GM12875 (cell line): Measurements from ENCODE around the gene ETV6.

Experiments
- H3K4me3 ChIP-seq: one replicate; pipeline ENCODE4 v1.5.1; 2011; ENCODE audit warnings: low read depth, low read length, control low read depth
- TF ChIP-seq, protein P1 (sequence below): IDR thresholded peaks from 2 replicates; pipeline ENCODE4 v1.5.1; 2011; ENCODE audit warnings: low read depth, mild to moderate bottlenecking, control low read depth, inconsistent platforms, low read length, moderate library complexity, borderline replicate concordance; ENCODE audit not compliant: insufficient read depth

The ETV6 gene

DNA sequence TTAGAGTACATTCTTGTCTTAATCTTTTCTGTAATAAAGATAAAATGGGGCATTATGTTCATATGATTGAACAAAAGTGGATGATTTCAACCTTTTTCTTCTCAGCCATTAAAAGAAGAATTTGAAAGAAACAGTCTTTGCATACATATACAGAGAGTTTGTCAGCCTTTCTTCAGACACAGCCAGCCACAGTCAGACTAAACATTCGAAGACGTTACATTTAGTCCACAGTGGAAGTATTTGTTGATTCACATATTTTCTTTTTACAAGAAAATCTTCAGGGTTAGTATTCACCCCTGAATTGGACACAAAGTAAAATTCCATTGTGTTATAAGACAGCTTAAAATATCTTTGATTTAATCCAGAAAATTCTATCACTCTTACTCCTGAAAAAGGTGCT, 36.2 kb downstream of the ETV6 start:
- TF ChIP-seq, protein P1, sequence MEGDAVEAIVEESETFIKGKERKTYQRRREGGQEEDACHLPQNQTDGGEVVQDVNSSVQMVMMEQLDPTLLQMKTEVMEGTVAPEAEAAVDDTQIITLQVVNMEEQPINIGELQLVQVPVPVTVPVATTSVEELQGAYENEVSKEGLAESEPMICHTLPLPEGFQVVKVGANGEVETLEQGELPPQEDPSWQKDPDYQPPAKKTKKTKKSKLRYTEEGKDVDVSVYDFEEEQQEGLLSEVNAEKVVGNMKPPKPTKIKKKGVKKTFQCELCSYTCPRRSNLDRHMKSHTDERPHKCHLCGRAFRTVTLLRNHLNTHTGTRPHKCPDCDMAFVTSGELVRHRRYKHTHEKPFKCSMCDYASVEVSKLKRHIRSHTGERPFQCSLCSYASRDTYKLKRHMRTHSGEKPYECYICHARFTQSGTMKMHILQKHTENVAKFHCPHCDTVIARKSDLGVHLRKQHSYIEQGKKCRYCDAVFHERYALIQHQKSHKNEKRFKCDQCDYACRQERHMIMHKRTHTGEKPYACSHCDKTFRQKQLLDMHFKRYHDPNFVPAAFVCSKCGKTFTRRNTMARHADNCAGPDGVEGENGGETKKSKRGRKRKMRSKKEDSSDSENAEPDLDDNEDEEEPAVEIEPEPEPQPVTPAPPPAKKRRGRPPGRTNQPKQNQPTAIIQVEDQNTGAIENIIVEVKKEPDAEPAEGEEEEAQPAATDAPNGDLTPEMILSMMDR: no peak
- no peak overlapping the region for H3K4me3 ChIP-seq

DNA sequence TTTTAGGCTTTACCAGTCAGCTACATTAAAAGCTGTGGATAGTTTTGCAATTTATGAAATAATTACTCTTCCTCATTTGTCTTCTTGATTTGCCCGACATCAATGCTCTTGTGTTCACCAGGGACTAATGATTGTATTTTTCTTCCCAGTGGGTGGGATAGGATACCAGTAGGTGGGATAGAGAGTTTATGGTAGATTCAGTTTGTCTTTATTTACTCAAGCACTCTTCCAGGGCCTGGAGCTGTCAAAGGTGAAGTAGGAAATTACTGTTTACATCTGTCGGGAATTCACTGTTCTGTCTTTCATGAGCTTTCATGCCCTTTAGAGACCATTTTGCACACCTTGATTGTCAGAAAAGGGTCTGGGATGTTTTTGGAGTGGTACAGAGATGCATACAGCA, 36.6 kb downstream of the ETV6 start:
- no peak overlapping the region for H3K4me3 ChIP-seq
- TF ChIP-seq, protein P1: no peak

DNA sequence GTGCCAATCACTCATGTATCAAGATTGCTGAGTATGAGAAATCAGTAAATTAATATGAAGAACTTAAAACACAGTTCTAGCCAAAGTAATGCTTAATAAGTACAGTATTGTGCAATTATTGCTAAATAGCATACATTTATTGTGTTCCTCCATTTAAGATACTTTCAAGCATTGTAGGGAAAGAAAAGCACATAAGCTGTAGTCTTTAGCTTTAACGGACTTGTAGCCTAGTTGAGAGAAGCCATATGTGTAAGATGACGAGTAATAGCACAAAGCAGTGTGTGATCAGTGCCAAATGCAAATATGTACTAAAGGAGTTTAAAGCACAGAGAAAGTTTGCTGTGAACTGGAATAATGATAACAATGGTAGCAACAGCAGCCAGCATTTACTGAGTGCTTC, 38.1 kb downstream of the ETV6 start:
- H3K4me3 ChIP-seq: no peak overlapping the region

DNA sequence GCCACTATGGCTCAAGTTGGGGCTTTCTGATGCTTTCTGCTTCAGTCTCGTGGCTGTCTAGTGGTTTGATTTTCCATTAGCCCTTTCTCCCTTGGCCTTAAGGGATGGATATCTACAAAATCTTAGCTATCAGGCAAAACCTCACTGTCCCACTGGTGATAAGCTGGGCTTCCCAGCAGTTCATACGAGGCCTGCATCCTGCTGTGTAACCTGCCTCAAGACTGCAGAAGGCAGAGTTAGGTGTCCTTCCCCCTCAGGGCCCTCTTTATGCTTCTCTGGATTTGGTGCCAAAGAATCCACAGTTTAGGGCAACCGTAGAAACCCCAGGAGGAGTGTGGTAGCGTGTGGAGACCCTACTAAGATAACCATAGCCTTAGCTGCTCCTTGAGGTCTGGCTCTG, 38.9 kb downstream of the ETV6 start:
- TF ChIP-seq, protein P1: no peak

More for the DNA sequence above, 38.1 kb downstream of the ETV6 start:
- TF ChIP-seq, protein P1: no peak

DNA sequence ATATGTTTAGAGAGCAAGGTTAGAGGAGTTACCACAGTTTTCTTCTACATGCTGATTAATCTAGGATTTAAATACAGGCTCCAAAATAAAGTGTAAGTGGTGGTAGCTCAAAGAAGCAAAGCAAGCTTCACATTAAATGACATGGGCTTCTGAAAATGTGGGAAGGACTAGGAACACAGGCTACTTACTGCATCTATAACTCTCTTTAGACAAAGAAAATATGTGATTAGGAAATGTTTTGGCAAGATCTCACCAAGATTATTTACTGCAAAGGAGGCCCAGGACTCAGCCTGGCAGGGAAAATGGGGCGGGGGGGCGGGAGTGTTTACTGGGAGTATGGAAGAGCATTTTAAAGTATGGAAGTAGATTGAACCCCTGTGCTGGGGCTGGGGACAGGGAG, 39.4 kb downstream of the ETV6 start:
- no peak overlapping the region for H3K4me3 ChIP-seq
- TF ChIP-seq, protein P1: no peak

More for the DNA sequence above, 38.9 kb downstream of the ETV6 start:
- no peak overlapping the region for H3K4me3 ChIP-seq

DNA sequence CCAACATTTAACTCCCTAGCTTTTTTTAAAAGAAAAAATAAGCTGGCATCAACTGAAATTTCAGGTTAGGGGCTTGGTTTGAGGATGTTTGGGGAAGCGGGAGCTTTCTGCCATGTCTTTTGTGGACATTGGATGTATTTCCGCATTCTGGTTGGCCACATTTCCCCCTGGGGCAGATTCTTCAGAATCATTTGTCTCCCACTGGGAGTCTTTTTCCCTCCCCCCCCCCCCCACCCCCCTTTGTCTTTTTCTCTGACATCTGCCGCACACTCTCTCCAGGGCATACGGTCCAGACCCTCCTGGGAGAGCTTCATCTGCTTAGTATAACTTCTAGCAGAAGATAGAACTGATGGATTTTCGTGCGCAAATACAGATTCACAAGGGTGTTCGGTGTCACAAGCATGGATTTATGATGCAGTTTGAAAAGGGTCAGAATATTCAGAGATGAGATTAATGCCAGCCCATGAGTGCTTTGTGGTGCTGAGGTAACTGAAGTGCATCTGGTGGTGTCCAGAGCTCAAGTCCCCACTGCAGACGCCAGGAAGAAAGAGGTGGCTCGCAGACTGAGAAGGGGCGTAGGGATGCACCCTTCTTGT, 40.2 kb downstream of the ETV6 start:
- TF ChIP-seq, protein P1: no peak

DNA sequence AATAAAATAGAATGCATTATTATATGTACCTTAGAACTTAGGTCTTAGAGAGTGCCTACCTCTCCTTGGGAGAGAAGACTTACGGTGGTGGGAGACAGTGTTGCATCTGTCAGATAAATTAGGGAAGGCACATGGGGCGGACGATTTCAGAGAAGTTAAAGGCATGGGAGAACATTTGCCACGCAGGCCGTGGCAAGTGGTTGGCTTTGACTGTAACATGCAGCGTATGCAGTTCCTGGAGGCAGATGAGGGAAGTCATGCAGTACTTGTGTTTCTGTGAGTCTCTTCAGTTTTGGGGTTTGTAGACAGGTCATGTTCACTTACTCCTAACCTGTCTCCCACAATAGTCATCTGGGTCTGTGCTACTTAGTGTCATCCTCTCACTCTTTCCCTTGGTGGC, 43.6 kb downstream of the ETV6 start:
- TF ChIP-seq, protein P1: no peak
- no peak overlapping the region for H3K4me3 ChIP-seq

More for the DNA sequence above, 40.2 kb downstream of the ETV6 start:
- H3K4me3 ChIP-seq: no peak overlapping the region
